ENCODE data around the gene S100A2. TPM values are rescaled to one million over a fixed set of nuclear protein-coding genes. Genes with fewer than 3 reads are reported as not detected.

Gene S100A2
- 4.0 and 5.6 TPM in 2 replicates for total RNA-seq (2014; rRNA removed; shearing (Covaris generic))
- 11.8 and 15.7 TPM in 2 replicates for polyA plus RNA-seq (2014; cell fraction: nucleus; rRNA removed)

- peak; percentile 94 for DNase-seq (ENCODE audit: extremely low read depth, low read depth)
Measured at GRCh38 chr1:153565529-153566374, at the start of gene S100A2. S100A2 (minus strand) TSS chr1:153565844; CDS start chr1:153563877, 1,967 bp downstream.

DNA sequence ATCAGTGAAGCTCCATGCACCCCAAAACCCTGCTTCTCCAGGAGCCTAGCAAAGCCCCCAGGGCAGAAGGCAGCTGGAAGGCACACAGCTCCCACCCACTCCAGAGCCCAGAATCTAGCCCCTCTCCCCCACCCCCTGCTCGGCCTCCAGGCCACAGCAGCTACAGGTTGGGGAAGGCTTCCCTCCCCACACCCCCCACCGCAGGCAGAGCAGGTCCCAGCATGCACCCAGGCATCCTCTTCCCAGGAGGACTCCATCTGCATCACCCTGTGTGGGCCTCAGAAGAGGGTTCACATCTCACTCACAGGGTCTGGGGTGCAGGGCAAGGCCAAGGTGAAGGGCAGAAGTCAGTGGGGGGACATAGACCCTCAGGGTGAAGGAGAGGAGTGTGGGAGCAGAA, 49.8 kb upstream of the S100A2 start:
- no peak for DNase-seq (ENCODE audit: extremely low read depth, low read depth)

DNA sequence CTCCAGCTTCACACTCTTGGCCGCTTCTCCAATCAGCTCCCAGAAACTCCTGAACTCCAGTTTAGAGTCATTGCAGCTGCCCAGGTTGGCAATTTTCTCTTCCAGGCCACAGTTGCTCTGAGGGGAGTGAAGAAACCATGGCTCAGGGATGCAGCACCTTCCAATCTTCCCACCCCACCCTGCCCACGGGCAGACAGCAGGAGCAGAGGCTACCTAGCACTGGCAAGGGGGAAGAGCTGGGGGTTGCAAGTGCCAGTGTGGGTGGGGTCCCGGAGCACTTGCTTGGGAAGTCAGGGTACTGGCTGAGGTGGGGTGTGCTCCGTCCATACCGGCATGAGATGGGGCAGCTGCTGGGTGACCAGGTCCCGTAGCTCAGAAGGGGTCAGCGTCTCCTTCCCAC, 49.3 kb upstream of the S100A2 start:
- no peak for DNase-seq (ENCODE audit: extremely low read depth, low read depth)

- no peak for DNase-seq (ENCODE audit: extremely low read depth, low read depth)
Measured at GRCh38 chr1:153614189-153614900, 48.7 kb upstream of the S100A2 start.

GRCh38 chr1:153613406-153613805, 47.8 kb upstream of the S100A2 start:
- DNase-seq (ENCODE audit: extremely low read depth, low read depth), result no peak

DNA sequence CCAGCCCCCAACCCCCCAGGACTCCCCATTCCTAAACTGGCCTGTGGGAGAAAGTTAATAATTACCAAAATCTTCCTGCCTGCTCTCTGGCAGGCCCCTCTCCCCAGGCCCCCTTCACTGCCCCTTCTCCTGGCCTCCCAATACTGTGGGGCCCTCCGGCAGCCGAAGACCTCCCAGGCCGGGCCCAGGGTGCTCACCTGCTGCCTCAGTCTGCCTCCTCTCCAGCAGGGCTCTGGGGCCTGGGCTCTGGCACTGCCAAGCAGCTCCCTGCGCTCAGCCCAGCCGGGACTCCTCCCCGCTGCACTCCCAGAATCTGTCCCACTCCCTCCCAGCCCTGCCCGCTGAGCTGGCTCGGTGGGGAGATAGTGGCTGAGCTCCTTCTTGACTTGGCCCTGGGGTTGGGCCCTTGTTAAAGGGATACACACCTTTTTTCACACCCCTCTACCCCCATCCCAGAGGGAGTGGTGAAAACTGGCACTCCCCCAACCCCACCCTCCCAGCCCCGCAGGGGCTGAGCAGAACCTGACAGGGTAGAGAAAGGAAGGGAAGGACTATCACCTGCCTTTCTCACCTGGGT, 47.2 kb upstream of the S100A2 start, which contains the start of gene S100A16:
TSS of gene S100A16 (minus strand) at position 383 of the 577 bp plus-strand sequence. CDS start 4,986 bp downstream, outside the sequence.
- DNase-seq (ENCODE audit: extremely low read depth, low read depth), result no peak

- DNase-seq (ENCODE audit: extremely low read depth, low read depth), result no peak
Measured at GRCh38 chr1:153612111-153612754, 46.6 kb upstream of the S100A2 start.

GRCh38 chr1:153611356-153611755, 45.7 kb upstream of the S100A2 start:
- DNase-seq (ENCODE audit: extremely low read depth, low read depth), result no peak

DNA sequence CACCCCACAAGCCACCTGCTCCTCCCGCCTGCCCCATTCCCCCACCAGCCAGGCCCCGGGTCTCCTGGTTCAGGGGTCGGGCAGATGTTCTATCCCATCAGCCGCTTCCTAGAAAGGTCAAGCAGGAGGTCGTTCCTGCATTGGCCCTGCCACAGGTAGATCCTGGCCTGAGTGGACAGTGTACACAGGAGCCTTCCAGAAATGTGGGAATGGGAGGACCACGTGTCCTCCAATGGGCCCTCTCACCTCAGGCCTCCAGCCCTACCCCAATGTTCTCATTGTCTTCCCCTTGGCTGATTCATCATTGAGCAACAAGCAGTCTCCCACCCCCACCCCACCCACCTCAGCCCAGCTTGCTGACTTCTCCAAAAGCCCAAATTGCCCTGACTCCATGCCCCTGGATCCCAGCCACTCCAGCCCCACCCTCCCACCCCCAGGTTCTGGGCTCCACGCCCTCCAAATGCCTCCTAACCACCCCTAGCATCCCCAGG, 45.2 kb upstream of the S100A2 start:
- DNase-seq (ENCODE audit: extremely low read depth, low read depth), result no peak

DNA sequence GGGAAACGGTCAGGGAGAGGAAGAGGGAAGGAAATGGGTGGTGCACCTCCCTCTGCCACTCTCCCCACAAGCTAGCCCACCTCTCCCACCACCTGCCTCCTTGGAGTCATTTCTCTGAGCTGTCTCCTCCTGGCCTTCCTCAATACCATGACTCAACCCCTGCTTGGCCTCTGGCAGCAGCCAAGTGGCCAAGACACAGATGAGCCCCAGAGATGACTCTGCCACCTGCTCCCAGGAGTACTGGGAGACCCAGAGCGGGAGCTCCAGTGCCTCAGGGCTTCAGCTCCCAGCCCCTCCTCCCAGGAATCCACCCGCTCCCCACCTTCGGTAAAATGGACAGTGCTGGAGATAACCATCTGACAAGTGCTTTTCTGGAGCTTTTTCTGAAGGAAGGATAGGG, 44.7 kb upstream of the S100A2 start:
- DNase-seq (ENCODE audit: extremely low read depth, low read depth), result no peak

GRCh38 chr1:153609585-153609907, 43.9 kb upstream of the S100A2 start:
- no peak for DNase-seq (ENCODE audit: extremely low read depth, low read depth)

DNA sequence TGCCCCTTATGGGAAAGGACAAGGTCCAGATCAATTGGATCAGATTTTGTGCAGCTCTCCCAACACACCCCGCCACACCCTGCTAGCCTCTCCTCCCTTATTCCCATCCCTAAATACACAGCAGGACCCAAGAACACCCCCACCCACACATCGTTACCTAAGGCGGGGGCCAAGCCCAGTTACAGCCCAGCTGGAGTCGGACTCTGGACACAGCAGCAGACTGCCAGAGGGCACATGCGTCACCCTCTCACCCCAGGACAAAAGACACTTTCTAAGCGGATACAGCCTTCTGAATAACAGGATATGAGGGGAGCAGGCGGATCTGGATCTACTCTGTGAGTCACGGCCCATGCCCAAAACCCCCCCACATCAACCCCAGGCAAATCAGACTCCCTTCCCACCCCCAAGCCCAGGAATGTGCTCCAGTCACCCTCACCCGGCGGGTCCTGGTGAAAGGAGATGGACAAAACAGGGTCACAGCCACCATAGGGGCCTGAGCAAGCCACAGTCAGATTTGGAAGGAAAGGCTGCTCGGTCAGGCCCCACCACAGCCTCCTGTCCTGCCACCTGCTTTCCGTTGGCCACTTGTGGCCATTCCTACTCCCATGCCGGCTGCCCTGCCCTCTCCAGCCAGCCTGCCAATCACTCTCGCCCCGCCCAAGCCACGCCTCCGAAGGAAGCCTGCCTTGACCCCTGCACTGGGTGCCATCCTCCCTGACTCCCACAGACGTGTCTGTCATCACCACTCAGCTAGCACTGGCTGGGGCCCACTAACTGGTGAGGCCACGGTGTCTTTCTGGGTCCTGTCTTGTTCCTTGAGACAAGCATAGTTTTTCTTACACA, 43.3 kb upstream of the S100A2 start:
- DNase-seq (ENCODE audit: extremely low read depth, low read depth), result peak; percentile 95

- no peak for DNase-seq (ENCODE audit: extremely low read depth, low read depth)
Measured at GRCh38 chr1:153608089-153608682, 42.5 kb upstream of the S100A2 start.

DNA sequence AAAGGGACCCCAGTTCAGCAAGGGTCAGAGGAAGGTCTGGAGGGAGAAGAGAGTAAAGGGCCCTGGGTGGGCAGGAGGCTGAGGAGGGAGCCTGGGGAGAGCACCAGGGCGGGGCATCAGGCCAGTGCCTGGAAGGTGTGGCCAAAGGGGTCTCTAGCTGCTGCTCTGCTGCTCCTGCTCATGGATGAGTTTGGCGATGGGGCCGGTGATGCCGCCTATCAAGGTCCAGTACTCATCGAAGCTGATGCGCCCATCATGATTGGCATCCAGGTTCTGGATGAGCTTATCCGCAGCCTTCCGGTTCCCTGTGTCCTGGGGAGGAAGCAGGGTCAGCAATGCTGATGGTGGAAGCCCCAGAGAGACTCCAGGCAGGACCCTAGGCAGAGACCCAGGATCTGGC, 41.7 kb upstream of the S100A2 start:
- DNase-seq (ENCODE audit: extremely low read depth, low read depth), result no peak

- no peak for DNase-seq (ENCODE audit: extremely low read depth, low read depth)
Measured at GRCh38 chr1:153606194-153606593, 40.5 kb upstream of the S100A2 start.

DNA sequence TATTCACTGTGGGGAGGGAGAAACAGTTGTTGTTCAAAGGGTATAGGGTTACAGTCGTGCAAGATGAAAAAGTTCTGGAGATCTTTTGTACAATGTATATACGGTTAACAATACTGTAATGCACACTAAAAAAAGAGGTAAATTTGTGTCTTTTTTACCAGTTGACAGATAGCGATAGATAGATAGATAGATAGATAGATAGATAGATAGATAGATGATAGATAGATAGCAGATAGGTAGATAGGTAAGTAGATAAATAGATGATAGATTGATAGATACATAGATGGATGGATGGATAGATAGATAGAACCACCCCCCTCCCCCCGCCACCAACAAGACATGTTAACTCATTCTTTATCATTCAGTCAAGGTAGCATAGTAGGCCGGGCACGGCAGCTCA, 37.1 kb upstream of the S100A2 start:
- no peak for DNase-seq (ENCODE audit: extremely low read depth, low read depth)

DNA sequence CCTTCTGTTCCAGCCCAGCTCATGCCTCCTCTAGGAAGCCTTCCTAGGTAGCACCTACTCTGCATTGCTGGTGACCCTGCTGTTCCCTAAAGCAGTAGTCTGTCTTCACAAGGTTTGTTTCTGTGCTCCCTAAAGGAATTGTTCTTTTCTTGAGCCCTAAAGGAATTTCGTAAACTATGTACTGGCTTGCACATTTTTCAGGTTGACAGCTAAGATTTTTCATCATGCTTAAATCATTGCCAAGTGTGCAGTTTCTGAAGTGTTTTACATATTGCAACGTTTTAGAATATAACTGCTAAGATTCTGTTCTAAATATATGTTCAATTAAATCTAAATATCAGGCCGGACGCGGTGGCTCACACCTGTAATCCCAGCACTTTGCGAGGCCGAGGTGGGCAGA, 34.2 kb upstream of the S100A2 start:
- no peak for DNase-seq (ENCODE audit: extremely low read depth, low read depth)

- no peak for DNase-seq (ENCODE audit: extremely low read depth, low read depth)
Measured at GRCh38 chr1:153598309-153599172, 32.9 kb upstream of the S100A2 start.

- DNase-seq (ENCODE audit: extremely low read depth, low read depth), result peak; percentile 47
Measured at GRCh38 chr1:153597206-153597605, 31.6 kb upstream of the S100A2 start.

Measured in NCI-H460 (cell line).